ACC112 (cell line): ENCODE data around the gene ATP13A3.
"Not testable (repeated sequence)": the region's sequence is repeated elsewhere in the genome, so short reads cannot be mapped to it uniquely, and the experiment has no call there.

Source experiments
- H2AFZ ChIP-seq: fragments of 200-600 bp; sonication (generic); one replicate; pipeline ENCODE4 v1.6.0; 2017; ENCODE audit warnings: antibody characterized with exemption, low read length; ENCODE audit not compliant: unreplicated experiment
- H3K27ac ChIP-seq: fragments of 200-600 bp; sonication (generic); 2 replicates; pipeline ENCODE4 v1.5.1; 2014; ENCODE audit warnings: low read depth, mild to moderate bottlenecking, antibody characterized with exemption, low read length, moderate library complexity
- H3K27me3 ChIP-seq: fragments of 200-600 bp; sonication (generic); 2 replicates; pipeline ENCODE4 v1.6.1; 2014; ENCODE audit warnings: mild to moderate bottlenecking, antibody characterized with exemption, low read length, moderate library complexity, mixed read lengths; ENCODE audit not compliant: insufficient read depth
- H3K36me3 ChIP-seq: fragments of 200-600 bp; sonication (generic); 2 replicates; pipeline ENCODE4 v1.6.1; 2016; ENCODE audit warnings: mild to moderate bottlenecking, antibody characterized with exemption, low read length, moderate library complexity, mixed read lengths; ENCODE audit not compliant: insufficient read depth
- H3K4me1 ChIP-seq: fragments of 200-600 bp; sonication (generic); one replicate; pipeline ENCODE4 v1.6.1; 2016; ENCODE audit warnings: low read length, mixed read lengths; ENCODE audit not compliant: insufficient read depth, unreplicated experiment, control insufficient read depth
- H3K4me3 ChIP-seq: fragments of 200-600 bp; sonication (generic); 2 replicates; pipeline ENCODE4 v1.5.1; 2014; ENCODE audit warnings: mild to moderate bottlenecking, low read depth, low read length
- H3K79me2 ChIP-seq: fragments of 200-600 bp; sonication (generic); one replicate; pipeline ENCODE4 v1.6.0; 2016; ENCODE audit warnings: low read length; ENCODE audit not compliant: control insufficient read depth, unreplicated experiment, insufficient read depth

Gene ATP13A3

DNA sequence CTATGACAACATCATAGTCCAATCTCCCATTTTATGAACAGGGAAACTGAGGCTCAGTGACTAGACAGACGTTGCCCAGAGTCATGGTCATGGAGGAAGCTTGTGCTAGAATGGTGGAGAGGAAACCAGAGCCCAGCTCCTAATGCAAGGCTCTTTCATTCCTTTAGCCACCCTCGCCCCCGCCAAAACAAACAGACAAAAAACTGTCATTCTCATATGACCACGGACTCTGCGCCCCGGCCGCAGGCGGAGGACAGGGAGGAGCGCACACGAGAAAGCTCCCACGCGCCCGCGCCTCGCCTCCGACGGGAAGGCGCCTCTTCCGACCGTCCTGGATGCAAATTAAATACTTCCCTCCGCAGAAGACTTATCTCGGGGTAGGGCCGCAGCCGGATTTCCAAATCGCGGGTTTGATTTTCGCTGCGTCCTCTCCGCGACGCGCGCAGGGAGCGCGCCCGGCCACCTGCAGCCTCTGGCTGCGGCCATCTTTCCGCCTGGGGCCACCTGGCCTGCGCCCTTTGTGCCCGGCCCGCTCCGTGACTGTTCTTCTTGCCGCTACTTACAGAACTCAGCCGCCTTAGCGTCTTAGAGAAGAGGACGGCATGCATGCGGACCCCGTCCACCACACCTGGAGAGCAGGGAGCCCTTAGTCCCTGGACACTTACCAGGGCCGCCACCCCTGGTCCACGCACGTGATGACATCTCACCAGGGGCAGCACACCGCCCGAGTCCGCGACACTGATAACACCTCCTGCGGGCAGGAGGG is 670 bp upstream of the ATP13A3 start:
- peak overlapping the region; percentile 47 for H2AFZ ChIP-seq
- H3K36me3 ChIP-seq: peaks cover 13% of the 10 kb centered on the region
- H3K79me2 ChIP-seq: peaks cover 47% of the 10 kb centered on the region
- no peaks in the 10 kb centered on the region for H3K27me3 ChIP-seq
- H3K27ac ChIP-seq: peak overlapping the region; percentile 88
- peak overlapping the region; percentile 97 for H3K4me3 ChIP-seq
- H3K4me1 ChIP-seq: peaks cover 47% of the 10 kb centered on the region

- Histone ChIP-seq H3K4me1 (peaks cover 60% of the 10 kb centered on the region), H2AFZ (no peak overlapping the region), H3K36me3 (peaks cover 23% of the 10 kb centered on the region), H3K27ac (peak overlapping the region; percentile 88), H3K79me2 (peaks cover 62% of the 10 kb centered on the region), H3K27me3 (no peaks in the 10 kb centered on the region), H3K4me3 (peak overlapping the region; percentile 97)
These were observed 792 bp downstream of the ATP13A3 start for GRCh38 chr3:194485881-194486539.

GRCh38 chr3:194485468-194485880 is 1.3 kb downstream of the ATP13A3 start:
- H3K27ac ChIP-seq: peak overlapping the region; percentile 88
- peaks cover 23% of the 10 kb centered on the region for H3K36me3 ChIP-seq
- peak overlapping the region; percentile 97 for H3K4me3 ChIP-seq
- peaks cover 67% of the 10 kb centered on the region for H3K79me2 ChIP-seq
- no peaks in the 10 kb centered on the region for H3K27me3 ChIP-seq
- H3K4me1 ChIP-seq: peaks cover 65% of the 10 kb centered on the region
- H2AFZ ChIP-seq: no peak overlapping the region

- peak overlapping the region; percentile 97 for H3K4me3 ChIP-seq
- peak overlapping the region; percentile 88 for H3K27ac ChIP-seq
- no peak overlapping the region for H2AFZ ChIP-seq
- peaks cover 23% of the 10 kb centered on the region for H3K36me3 ChIP-seq
- H3K4me1 ChIP-seq: peaks cover 64% of the 10 kb centered on the region
- peaks cover 75% of the 10 kb centered on the region for H3K79me2 ChIP-seq
- H3K27me3 ChIP-seq: no peaks in the 10 kb centered on the region
These were observed 2.2 kb downstream of the ATP13A3 start for GRCh38 chr3:194484614-194485013.

DNA sequence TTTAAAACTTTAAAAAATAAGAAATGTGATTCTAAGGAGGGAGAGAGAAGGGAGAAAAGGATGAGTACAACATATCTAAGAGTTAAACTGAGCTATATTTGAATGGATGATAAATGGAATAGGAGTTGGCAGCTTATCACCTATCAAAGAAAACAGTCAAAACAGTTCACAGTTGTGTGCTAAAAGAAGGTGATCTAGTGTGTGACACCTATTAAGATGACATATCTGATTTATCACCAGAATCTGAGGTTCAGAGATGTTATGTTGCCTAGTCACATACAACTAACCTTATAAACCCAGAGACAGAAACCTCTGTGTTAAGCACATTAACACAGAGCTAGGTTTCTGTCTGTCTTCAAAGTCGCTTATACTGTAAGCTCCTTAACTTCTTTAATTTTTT is 3.0 kb downstream of the ATP13A3 start:
- Histone ChIP-seq H2AFZ (no peak overlapping the region), H3K79me2 (peaks cover 79% of the 10 kb centered on the region), H3K27me3 (no peaks in the 10 kb centered on the region), H3K4me1 (peaks cover 57% of the 10 kb centered on the region), H3K4me3 (peak overlapping the region; percentile 97), H3K27ac (peak overlapping the region; percentile 88), H3K36me3 (peaks cover 23% of the 10 kb centered on the region)

- H3K4me3 ChIP-seq, H3K27me3 ChIP-seq, H2AFZ ChIP-seq: not testable (repeated sequence)
- Histone ChIP-seq H3K36me3 (peaks cover 32% of the 10 kb centered on the region), H3K4me1 (peaks cover 56% of the 10 kb centered on the region), H3K27ac (peak overlapping the region; percentile 80; the same call in 1 of the 2 replicates), H3K79me2 (peaks cover 89% of the 10 kb centered on the region)
These were observed 4.0 kb downstream of the ATP13A3 start for GRCh38 chr3:194482830-194483229.

GRCh38 chr3:194482196-194482593 is 4.6 kb downstream of the ATP13A3 start:
- Histone ChIP-seq H3K4me3 (no peak overlapping the region), H3K27me3 (no peaks in the 10 kb centered on the region), H3K36me3 (peaks cover 38% of the 10 kb centered on the region), H3K79me2 (peaks cover 94% of the 10 kb centered on the region), H3K27ac (peak overlapping the region; percentile 80), H3K4me1 (peaks cover 56% of the 10 kb centered on the region), H2AFZ (no peak overlapping the region)

DNA sequence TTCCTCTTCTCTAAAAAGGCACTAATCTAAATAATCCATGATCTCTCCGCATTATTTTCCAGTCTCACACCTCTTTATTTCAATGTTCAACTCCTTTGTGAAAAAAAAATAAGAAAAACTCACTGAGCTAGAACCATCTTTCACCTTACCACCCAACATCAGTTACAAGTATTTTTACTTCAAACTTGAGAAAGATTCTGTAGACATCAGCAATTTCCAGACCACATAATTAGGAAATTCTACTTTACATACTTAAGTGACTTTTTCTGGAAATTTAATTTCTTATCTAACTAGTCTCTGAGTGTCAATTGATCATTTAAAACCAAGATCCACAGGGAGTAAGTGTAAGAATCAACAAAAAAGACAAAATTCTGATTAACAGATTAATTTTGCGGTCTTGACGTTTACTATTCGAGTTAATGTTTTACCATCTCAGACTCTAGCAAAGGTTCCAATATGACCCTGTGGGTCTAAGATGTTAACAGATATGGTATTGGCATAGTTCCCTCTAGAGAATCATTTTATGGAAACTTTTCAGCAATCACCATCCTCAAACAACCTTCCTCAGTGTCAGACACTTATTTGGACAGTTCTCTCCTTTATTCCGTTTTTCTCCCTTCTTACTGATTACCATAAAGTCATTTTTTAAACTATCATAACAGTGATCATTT is 5.1 kb downstream of the ATP13A3 start:
- Histone ChIP-seq H2AFZ (no peak overlapping the region), H3K36me3 (peaks cover 38% of the 10 kb centered on the region), H3K79me2 (peaks cover 96% of the 10 kb centered on the region), H3K27me3 (no peaks in the 10 kb centered on the region), H3K4me3 (peak overlapping the region; percentile 45), H3K4me1 (peaks cover 59% of the 10 kb centered on the region), H3K27ac (peak overlapping the region; percentile 80)

DNA sequence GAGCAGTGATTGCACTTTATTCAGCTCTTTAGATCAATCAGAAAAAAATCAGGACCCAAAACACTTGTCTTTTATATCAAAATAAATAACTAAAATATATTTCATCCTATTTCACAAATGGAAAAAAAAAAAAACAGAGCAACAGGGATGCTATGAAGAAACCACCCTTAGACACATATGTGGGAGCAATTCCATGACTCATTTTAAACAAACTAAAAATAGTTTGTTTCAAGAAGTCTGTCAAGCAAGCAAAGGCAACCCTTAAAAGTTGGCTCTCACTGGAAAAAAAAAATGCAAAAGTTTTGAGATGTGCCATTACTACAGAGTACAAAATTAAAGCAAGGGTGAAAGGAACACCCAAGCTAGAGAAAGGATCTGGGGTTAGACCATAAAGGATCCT is 5.7 kb downstream of the ATP13A3 start:
- peak overlapping the region; percentile 45 for H3K4me3 ChIP-seq
- peaks cover 65% of the 10 kb centered on the region for H3K4me1 ChIP-seq
- peak overlapping the region; percentile 80 for H3K27ac ChIP-seq
- H3K79me2 ChIP-seq: peaks cover 96% of the 10 kb centered on the region
- peaks cover 38% of the 10 kb centered on the region for H3K36me3 ChIP-seq
- no peak overlapping the region for H2AFZ ChIP-seq
- no peaks in the 10 kb centered on the region for H3K27me3 ChIP-seq

DNA sequence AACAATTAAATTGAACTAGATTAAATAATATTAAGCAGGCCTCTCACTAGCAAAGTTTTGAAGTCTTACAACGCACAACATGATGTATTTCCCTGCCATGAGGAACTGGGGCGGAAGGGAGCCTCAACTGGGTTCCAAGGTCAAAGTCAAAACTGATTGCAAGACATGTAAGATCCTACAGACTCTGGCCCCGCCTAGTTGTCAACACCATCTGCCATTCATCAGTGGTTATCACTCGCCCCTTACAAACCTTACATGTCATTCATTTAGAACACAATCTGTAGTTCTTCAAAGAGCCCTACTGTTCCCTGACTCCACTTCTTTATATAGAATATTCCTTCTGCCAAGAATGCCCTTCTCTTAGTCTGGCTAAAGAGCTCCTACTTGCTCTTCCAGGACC is 10.0 kb downstream of the ATP13A3 start:
- Histone ChIP-seq H3K36me3 (peaks cover 18% of the 10 kb centered on the region), H3K27ac (peak overlapping the region; percentile 45; the same call in 1 of the 2 replicates), H2AFZ (no peak overlapping the region), H3K4me1 (peaks cover 74% of the 10 kb centered on the region), H3K79me2 (peaks cover 96% of the 10 kb centered on the region), H3K27me3 (no peaks in the 10 kb centered on the region), H3K4me3 (no peak overlapping the region)
